ENCODE results near the gene IQCK.

IQCK gene

DNA sequence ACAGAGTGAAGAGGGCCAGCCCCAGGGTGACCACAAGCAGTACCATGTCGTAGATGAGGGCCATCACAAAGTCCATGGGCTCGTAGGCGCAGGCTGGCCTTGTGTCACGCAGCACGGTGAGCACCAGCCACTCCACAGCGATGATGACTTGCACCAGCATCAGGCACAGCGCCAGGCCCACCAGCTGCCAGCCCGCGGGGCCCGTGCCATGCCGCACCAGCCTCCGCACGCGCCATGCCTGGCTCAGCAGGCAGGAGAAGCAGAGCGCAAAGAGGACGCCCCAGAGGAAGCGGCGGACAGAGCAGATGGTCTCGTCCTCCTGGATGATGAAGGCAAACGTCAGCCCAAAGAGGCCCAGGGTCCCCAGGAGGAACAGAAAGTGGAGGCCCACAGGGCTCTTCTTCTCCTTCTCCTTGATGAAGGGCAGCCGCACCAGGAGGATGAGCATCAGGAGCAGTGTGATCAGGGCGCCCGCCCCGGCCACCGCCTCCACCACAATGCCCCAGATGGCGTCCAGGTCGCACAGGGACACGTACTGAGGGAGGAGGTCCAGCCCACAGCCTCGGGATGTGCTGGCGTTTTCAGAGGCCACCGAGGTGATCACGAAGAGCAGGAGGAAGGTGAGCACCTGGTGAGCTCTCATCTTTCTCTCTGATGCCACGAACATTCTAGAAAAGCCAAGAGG is 154.2 kb downstream of the IQCK start:
- Histone ChIP-seq H4K20me1 (ENCODE audit: control insufficient read depth, insufficient read depth, low read depth, low read length) (no peaks in the 10 kb centered on the region), H3K27me3 (ENCODE audit: control insufficient read depth, low read length) (no peaks in the 10 kb centered on the region), H3K4me2 (ENCODE audit: low read length) (no peak overlapping the region), H3K36me3 (ENCODE audit: control insufficient read depth, low read length) (no peaks in the 10 kb centered on the region), H3K9me2 (replicated peaks; ENCODE audit: control insufficient read depth, low read length) (no peaks in the 10 kb centered on the region), H3F3A (ENCODE audit: control insufficient read depth, insufficient read depth) (no peaks in the 10 kb centered on the region), H3K79me2 (ENCODE audit: control insufficient read depth, low read length) (no peaks in the 10 kb centered on the region), H3K9me3 (ENCODE audit: control insufficient read depth, insufficient read depth, low read length) (no peaks in the 10 kb centered on the region), H3K27ac (ENCODE audit: low read depth, low read length) (no peak overlapping the region), H3K4me1 (ENCODE audit: control insufficient read depth, low read length) (no peaks in the 10 kb centered on the region), H3K4me3 (ENCODE audit: low read length) (no peak overlapping the region)
- no peak for TF ChIP-seq EZH2phosphoT487 (IDR thresholded peaks at IDR 0.05; ENCODE audit: borderline replicate concordance, low read length)
- TF ChIP-seq, protein P1, sequence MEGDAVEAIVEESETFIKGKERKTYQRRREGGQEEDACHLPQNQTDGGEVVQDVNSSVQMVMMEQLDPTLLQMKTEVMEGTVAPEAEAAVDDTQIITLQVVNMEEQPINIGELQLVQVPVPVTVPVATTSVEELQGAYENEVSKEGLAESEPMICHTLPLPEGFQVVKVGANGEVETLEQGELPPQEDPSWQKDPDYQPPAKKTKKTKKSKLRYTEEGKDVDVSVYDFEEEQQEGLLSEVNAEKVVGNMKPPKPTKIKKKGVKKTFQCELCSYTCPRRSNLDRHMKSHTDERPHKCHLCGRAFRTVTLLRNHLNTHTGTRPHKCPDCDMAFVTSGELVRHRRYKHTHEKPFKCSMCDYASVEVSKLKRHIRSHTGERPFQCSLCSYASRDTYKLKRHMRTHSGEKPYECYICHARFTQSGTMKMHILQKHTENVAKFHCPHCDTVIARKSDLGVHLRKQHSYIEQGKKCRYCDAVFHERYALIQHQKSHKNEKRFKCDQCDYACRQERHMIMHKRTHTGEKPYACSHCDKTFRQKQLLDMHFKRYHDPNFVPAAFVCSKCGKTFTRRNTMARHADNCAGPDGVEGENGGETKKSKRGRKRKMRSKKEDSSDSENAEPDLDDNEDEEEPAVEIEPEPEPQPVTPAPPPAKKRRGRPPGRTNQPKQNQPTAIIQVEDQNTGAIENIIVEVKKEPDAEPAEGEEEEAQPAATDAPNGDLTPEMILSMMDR (IDR thresholded peaks at IDR 0.05; ENCODE audit: low read depth, low read length, poor library complexity, severe bottlenecking): no peak

DNA sequence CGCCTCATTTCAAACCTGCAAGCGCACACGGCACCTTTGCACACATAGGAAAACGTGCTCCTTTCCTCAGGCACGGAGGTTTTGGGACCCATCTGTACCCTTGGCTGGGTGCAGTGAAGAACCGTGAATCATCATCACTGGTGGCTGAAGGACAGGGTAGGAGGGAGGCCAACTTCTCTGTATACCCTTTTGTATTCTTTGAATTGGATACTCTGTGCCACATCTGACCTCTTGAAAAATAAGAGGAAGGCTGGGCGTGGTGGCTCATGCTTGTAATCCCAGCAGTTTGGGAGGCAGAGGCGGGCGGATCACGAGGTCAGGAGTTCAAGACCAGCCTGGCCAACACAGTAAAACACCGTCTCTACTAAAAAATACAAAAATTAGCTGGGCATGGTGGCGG is 154.9 kb downstream of the IQCK start:
- Histone ChIP-seq H3K9me3 (ENCODE audit: control insufficient read depth, insufficient read depth, low read length) (no peaks in the 10 kb centered on the region), H3K79me2 (ENCODE audit: control insufficient read depth, low read length) (no peaks in the 10 kb centered on the region)

DNA sequence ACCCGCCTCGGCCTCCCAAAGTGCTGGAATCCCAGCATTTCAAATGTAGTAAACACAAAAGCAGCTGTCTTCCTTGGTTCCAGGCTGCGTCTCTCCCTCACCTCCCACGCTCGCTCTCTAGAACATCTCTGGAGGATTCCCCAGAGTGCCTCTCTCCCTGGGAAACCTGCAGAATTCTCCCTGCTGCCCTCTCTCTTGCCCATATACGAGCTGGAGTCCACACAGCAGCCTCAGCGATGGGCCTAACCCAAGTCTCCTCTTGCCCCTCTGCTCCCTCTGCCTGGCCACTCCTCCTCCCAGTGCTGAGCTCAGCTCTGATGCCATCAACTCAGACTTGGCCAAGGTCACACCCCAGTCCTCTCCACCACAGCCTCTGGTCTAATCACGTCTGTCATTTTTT is 156.0 kb downstream of the IQCK start:
- Histone ChIP-seq H3F3A (ENCODE audit: control insufficient read depth, insufficient read depth) (no peaks in the 10 kb centered on the region), H3K9me3 (ENCODE audit: control insufficient read depth, insufficient read depth, low read length) (no peaks in the 10 kb centered on the region), H3K4me3 (ENCODE audit: low read length) (no peak overlapping the region), H3K27ac (ENCODE audit: low read depth, low read length) (no peak overlapping the region), H3K4me1 (ENCODE audit: control insufficient read depth, low read length) (no peaks in the 10 kb centered on the region), H3K4me2 (ENCODE audit: low read length) (no peak overlapping the region), H4K20me1 (ENCODE audit: control insufficient read depth, insufficient read depth, low read depth, low read length) (no peaks in the 10 kb centered on the region), H3K36me3 (ENCODE audit: control insufficient read depth, low read length) (no peaks in the 10 kb centered on the region), H3K9me2 (replicated peaks; ENCODE audit: control insufficient read depth, low read length) (no peaks in the 10 kb centered on the region), H3K79me2 (ENCODE audit: control insufficient read depth, low read length) (no peaks in the 10 kb centered on the region), H3K27me3 (ENCODE audit: control insufficient read depth, low read length) (no peaks in the 10 kb centered on the region)
- TF ChIP-seq, protein P1 (IDR thresholded peaks at IDR 0.05; ENCODE audit: low read depth, low read length, poor library complexity, severe bottlenecking): no peak
- TF ChIP-seq EZH2phosphoT487 (IDR thresholded peaks at IDR 0.05; ENCODE audit: borderline replicate concordance, low read length): no peak

More for the DNA sequence above, 154.9 kb downstream of the IQCK start:
- Histone ChIP-seq H3K36me3 (ENCODE audit: control insufficient read depth, low read length) (no peaks in the 10 kb centered on the region), H3K4me1 (ENCODE audit: control insufficient read depth, low read length) (no peaks in the 10 kb centered on the region), H4K20me1 (ENCODE audit: control insufficient read depth, insufficient read depth, low read depth, low read length) (no peaks in the 10 kb centered on the region), H3K27me3 (ENCODE audit: control insufficient read depth, low read length) (no peaks in the 10 kb centered on the region), H3K4me3 (ENCODE audit: low read length) (no peak overlapping the region), H3K4me2 (ENCODE audit: low read length) (no peak overlapping the region), H3K27ac (ENCODE audit: low read depth, low read length) (no peak overlapping the region), H3F3A (ENCODE audit: control insufficient read depth, insufficient read depth) (no peaks in the 10 kb centered on the region), H3K9me2 (replicated peaks; ENCODE audit: control insufficient read depth, low read length) (no peaks in the 10 kb centered on the region)
- TF ChIP-seq, protein P1 (IDR thresholded peaks at IDR 0.05; ENCODE audit: low read depth, low read length, poor library complexity, severe bottlenecking): no peak
- TF ChIP-seq EZH2phosphoT487 (IDR thresholded peaks at IDR 0.05; ENCODE audit: borderline replicate concordance, low read length): no peak

All from DOHH2 (cell line).